Measurements from ENCODE around the gene IGSF8. TPM values are rescaled to one million over a fixed set of nuclear protein-coding genes. Genes with fewer than 3 reads are reported as not detected.

IGSF8 gene
- total RNA-seq, 4 donors from 2014 or later: 5.4 to 41.4 (median 26.9) TPM

- Histone ChIP-seq H3K4me3 (no peak overlapping the region), H3K36me3 (no peaks in the 10 kb centered on the region), H3K9me3 (no peaks in the 10 kb centered on the region), H3K4me1 (no peaks in the 10 kb centered on the region), H3K27ac (no peak overlapping the region), H3K27me3 (no peaks in the 10 kb centered on the region)
- DNase-seq: no peak
- intact Hi-C loops (cut with DNase I; ENCODE audit: low total_unique reads): no loop called here
- TF ChIP-seq POLR2A (IDR thresholded peaks at IDR 0.05): no peak
- TF ChIP-seq, protein P1, sequence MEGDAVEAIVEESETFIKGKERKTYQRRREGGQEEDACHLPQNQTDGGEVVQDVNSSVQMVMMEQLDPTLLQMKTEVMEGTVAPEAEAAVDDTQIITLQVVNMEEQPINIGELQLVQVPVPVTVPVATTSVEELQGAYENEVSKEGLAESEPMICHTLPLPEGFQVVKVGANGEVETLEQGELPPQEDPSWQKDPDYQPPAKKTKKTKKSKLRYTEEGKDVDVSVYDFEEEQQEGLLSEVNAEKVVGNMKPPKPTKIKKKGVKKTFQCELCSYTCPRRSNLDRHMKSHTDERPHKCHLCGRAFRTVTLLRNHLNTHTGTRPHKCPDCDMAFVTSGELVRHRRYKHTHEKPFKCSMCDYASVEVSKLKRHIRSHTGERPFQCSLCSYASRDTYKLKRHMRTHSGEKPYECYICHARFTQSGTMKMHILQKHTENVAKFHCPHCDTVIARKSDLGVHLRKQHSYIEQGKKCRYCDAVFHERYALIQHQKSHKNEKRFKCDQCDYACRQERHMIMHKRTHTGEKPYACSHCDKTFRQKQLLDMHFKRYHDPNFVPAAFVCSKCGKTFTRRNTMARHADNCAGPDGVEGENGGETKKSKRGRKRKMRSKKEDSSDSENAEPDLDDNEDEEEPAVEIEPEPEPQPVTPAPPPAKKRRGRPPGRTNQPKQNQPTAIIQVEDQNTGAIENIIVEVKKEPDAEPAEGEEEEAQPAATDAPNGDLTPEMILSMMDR (IDR thresholded peaks at IDR 0.05): no peak
Measured at GRCh38 chr1:160068225-160068624, 30.2 kb downstream of the IGSF8 start.

DNA sequence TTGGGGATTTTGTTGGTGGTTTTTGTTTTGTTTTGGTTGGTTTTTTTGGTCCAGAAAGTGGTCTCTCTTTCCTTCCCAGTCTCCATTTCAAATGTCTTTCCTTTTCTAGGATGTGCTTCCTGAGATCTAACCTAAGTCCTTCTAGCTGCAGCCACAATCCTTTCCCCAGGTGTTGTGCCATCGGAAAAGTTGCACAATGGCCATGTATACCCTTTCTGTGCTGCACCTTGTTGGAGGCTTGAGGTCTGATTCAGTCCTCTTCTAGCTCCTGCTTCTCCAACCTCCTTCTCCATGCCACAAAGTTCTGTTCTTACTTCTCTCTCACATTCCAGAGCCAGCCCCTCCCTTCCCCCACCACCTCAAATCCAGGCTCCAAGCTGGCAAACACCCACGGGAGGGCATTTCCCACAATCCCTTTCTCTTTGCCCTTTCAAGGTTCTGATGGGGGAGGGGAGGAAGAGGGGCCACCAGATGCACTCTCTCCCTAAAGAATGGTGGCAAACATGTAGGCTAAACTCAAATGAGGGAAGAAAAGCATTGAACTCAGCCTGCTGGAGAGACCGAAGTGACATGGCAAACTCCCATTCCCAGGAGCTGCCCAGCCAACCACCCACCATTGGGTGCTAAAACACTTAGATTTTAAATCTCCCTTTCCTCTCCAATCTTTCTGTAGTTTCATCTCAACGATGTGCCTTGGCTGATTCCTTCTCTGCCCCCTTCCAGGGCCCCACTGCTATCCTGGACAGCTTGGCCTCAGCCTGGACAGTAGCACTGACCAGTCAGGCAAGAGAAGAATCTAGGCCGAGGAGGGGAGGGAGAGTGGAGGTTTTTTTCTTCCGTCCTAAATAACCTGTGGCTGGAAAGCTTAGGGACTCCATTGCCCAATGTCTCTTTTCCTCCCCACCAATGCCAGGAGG is 31.3 kb downstream of the IGSF8 start:
- no peaks in the 10 kb centered on the region for H3K36me3 ChIP-seq
- intact Hi-C loops (cut with DNase I; ENCODE audit: low total_unique reads): no loop called here
- no peaks in the 10 kb centered on the region for H3K27me3 ChIP-seq
- peak in 1 of 2 donors; percentile 45 for DNase-seq
- TF ChIP-seq POLR2A (IDR thresholded peaks at IDR 0.05): no peak
- TF ChIP-seq, protein P1 (IDR thresholded peaks at IDR 0.05): no peak
- H3K9me3 ChIP-seq: no peaks in the 10 kb centered on the region
- H3K4me3 ChIP-seq: no peak overlapping the region
- no peak overlapping the region for H3K27ac ChIP-seq
- no peaks in the 10 kb centered on the region for H3K4me1 ChIP-seq

GRCh38 chr1:160064746-160065145 is 33.7 kb downstream of the IGSF8 start:
- intact Hi-C loops (cut with DNase I; ENCODE audit: low total_unique reads): no loop called here
- Histone ChIP-seq H3K9me3 (no peaks in the 10 kb centered on the region), H3K4me1 (no peaks in the 10 kb centered on the region), H3K36me3 (no peaks in the 10 kb centered on the region), H3K27ac (no peak overlapping the region), H3K27me3 (no peaks in the 10 kb centered on the region), H3K4me3 (no peak overlapping the region)
- DNase-seq: no peak
- TF ChIP-seq POLR2A (IDR thresholded peaks at IDR 0.05): no peak
- TF ChIP-seq, protein P1 (IDR thresholded peaks at IDR 0.05): no peak

DNA sequence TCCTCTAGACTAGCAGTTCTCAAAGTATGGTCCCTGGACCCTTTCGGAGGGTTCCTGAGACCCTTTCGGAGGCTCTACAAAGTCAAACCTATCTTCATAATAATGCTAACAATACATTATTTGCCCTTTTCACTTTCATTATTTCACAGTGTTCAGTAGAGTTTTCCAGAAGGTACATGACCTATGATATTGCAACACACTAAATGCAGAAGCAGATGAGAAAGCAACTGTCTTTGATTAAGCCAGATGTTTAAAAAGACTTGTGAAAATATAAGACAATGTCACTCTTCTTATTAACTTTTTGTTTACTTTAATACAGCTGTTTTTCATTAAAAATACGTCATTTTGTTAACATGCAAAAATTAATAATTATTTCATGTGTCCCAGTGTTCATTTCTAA is 34.3 kb downstream of the IGSF8 start:
- Histone ChIP-seq H3K4me1 (no peaks in the 10 kb centered on the region), H3K4me3 (no peak overlapping the region), H3K9me3 (no peaks in the 10 kb centered on the region), H3K27ac (no peak overlapping the region), H3K27me3 (no peaks in the 10 kb centered on the region), H3K36me3 (no peaks in the 10 kb centered on the region)
- TF ChIP-seq, protein P1 (IDR thresholded peaks at IDR 0.05): no peak
- TF ChIP-seq POLR2A (IDR thresholded peaks at IDR 0.05): no peak
- intact Hi-C loops (cut with DNase I; ENCODE audit: low total_unique reads): no loop called here
- DNase-seq: no peak

- no peak for DNase-seq
- intact Hi-C loops (cut with DNase I; ENCODE audit: low total_unique reads): no loop called here
- TF ChIP-seq, protein P1 (IDR thresholded peaks at IDR 0.05): no peak
- no peak for TF ChIP-seq POLR2A (IDR thresholded peaks at IDR 0.05)
- Histone ChIP-seq H3K27me3 (no peaks in the 10 kb centered on the region), H3K9me3 (no peaks in the 10 kb centered on the region), H3K36me3 (no peaks in the 10 kb centered on the region), H3K4me1 (no peaks in the 10 kb centered on the region), H3K27ac (no peak overlapping the region), H3K4me3 (no peak overlapping the region)
Measured at GRCh38 chr1:160063176-160063575, 35.2 kb downstream of the IGSF8 start.
